ENCODE data around the gene ESR1. TPM values are rescaled to one million over a fixed set of nuclear protein-coding genes. Genes with fewer than 3 reads are reported as not detected.

Gene ESR1
- total RNA-seq, 2 donors from 2014 or later: 0.16 to 1.3 TPM

- DNase-seq (ENCODE audit: low spot score in 2 of 2) (no peak), ATAC-seq (no peak)
- H3K27ac Mint-ChIP-seq: no peak overlapping the region
- H3K9me3 Mint-ChIP-seq: no peaks in the 10 kb centered on the region
- no peaks in the 10 kb centered on the region for H3K36me3 Mint-ChIP-seq
Measured at GRCh38 chr6:152110886-152111820, 303.7 kb downstream of the ESR1 start.

GRCh38 chr6:152112491-152113261 lies 305.2 kb downstream of the ESR1 start:
- Mint-ChIP-seq H3K36me3 (no peaks in the 10 kb centered on the region), H3K9me3 (no peaks in the 10 kb centered on the region), H3K27ac (no peak overlapping the region)
- no peak for ATAC-seq
- DNase-seq (ENCODE audit: low spot score in 2 of 2): no peak

GRCh38 chr6:152117156-152118133 lies 310.0 kb downstream of the ESR1 start:
- H3K36me3 Mint-ChIP-seq: peaks cover 17 to 32% of the 10 kb centered on the region in 2 donors
- H3K9me3 Mint-ChIP-seq: peaks cover 3 to 10% of the 10 kb centered on the region in 2 donors
- no peak overlapping the region for H3K27ac Mint-ChIP-seq
- ATAC-seq (peak; percentile 28 to 30), DNase-seq (ENCODE audit: low spot score in 2 of 2) (no peak)

GRCh38 chr6:152118224-152118623 lies 310.7 kb downstream of the ESR1 start:
- H3K9me3 Mint-ChIP-seq: peaks cover 3 to 10% of the 10 kb centered on the region in 2 donors
- no peak overlapping the region for H3K27ac Mint-ChIP-seq
- no peak for ATAC-seq

GRCh38 chr6:152118678-152119077 lies 311.2 kb downstream of the ESR1 start:
- H3K36me3 Mint-ChIP-seq: peaks cover 17 to 32% of the 10 kb centered on the region in 2 donors
- no peak for DNase-seq (ENCODE audit: low spot score in 2 of 2)
- no peak for ATAC-seq
- H3K27ac Mint-ChIP-seq: no peak overlapping the region
- H3K9me3 Mint-ChIP-seq: peaks cover 3 to 10% of the 10 kb centered on the region in 2 donors

More at GRCh38 chr6:152118224-152118623, 310.7 kb downstream of the ESR1 start:
- H3K36me3 Mint-ChIP-seq: peaks cover 17 to 32% of the 10 kb centered on the region in 2 donors
- no peak for DNase-seq (ENCODE audit: low spot score in 2 of 2)

GRCh38 chr6:152119831-152120230 lies 312.3 kb downstream of the ESR1 start:
- ATAC-seq: no peak
- peaks cover 3 to 10% of the 10 kb centered on the region in 2 donors for H3K9me3 Mint-ChIP-seq
- peak overlapping the region; percentile 31 to 41 for H3K27ac Mint-ChIP-seq
- peaks cover 17 to 32% of the 10 kb centered on the region in 2 donors for H3K36me3 Mint-ChIP-seq
- no peak for DNase-seq (ENCODE audit: low spot score in 2 of 2)

GRCh38 chr6:152121910-152122309 lies 314.4 kb downstream of the ESR1 start:
- no peak for ATAC-seq
- DNase-seq (ENCODE audit: low spot score in 2 of 2): no peak
- Mint-ChIP-seq H3K27ac (no peak overlapping the region), H3K36me3 (peaks cover 17 to 32% of the 10 kb centered on the region in 2 donors), H3K9me3 (peaks cover 3 to 10% of the 10 kb centered on the region in 2 donors)

GRCh38 chr6:152122434-152122833 lies 315.0 kb downstream of the ESR1 start:
- ATAC-seq (no peak), DNase-seq (ENCODE audit: low spot score in 2 of 2) (no peak)
- Mint-ChIP-seq H3K27ac (peak overlapping the region in 1 of 2 donors; percentile 93), H3K36me3 (peaks cover 17 to 32% of the 10 kb centered on the region in 2 donors), H3K9me3 (peaks cover 3 to 10% of the 10 kb centered on the region in 2 donors)

- ATAC-seq (no peak), DNase-seq (ENCODE audit: low spot score in 2 of 2) (no peak)
- peaks cover 3 to 10% of the 10 kb centered on the region in 2 donors for H3K9me3 Mint-ChIP-seq
- H3K36me3 Mint-ChIP-seq: peaks cover 17 to 32% of the 10 kb centered on the region in 2 donors
- no peak overlapping the region for H3K27ac Mint-ChIP-seq
Measured at GRCh38 chr6:152123076-152123475, 315.6 kb downstream of the ESR1 start.

GRCh38 chr6:152124429-152125074 lies 317.1 kb downstream of the ESR1 start:
- DNase-seq (ENCODE audit: low spot score in 2 of 2) (no peak), ATAC-seq (no peak)
- Mint-ChIP-seq H3K36me3 (peaks cover 15 to 26% of the 10 kb centered on the region in 2 donors), H3K27ac (peak overlapping the region in 1 of 2 donors; percentile 44), H3K9me3 (peaks cover 0 to 2% of the 10 kb centered on the region in 2 donors)

- H3K36me3 Mint-ChIP-seq: peaks cover 12 to 17% of the 10 kb centered on the region in 2 donors
- ATAC-seq (no peak), DNase-seq (ENCODE audit: low spot score in 2 of 2) (no peak)
- no peaks in the 10 kb centered on the region for H3K9me3 Mint-ChIP-seq
- H3K27ac Mint-ChIP-seq: no peak overlapping the region
Measured at GRCh38 chr6:152127432-152128165, 320.1 kb downstream of the ESR1 start.

- H3K36me3 Mint-ChIP-seq: peaks cover 12 to 17% of the 10 kb centered on the region in 2 donors
- DNase-seq (ENCODE audit: low spot score in 2 of 2) (no peak), ATAC-seq (no peak)
- H3K9me3 Mint-ChIP-seq: no peaks in the 10 kb centered on the region
- H3K27ac Mint-ChIP-seq: peak overlapping the region; percentile 19 to 33
Measured at GRCh38 chr6:152129691-152130151, 322.2 kb downstream of the ESR1 start.

GRCh38 chr6:152130441-152130840 lies 323.0 kb downstream of the ESR1 start:
- Mint-ChIP-seq H3K27ac (peak overlapping the region; percentile 52 to 88), H3K9me3 (no peaks in the 10 kb centered on the region), H3K36me3 (peaks cover 12 to 17% of the 10 kb centered on the region in 2 donors)
- DNase-seq (ENCODE audit: low spot score in 2 of 2): no peak
- ATAC-seq: peak; percentile 43 to 47

GRCh38 chr6:152135755-152136448 lies 328.4 kb downstream of the ESR1 start:
- H3K36me3 Mint-ChIP-seq: peaks cover 0 to 28% of the 10 kb centered on the region in 2 donors
- ATAC-seq: no peak
- H3K27ac Mint-ChIP-seq: peak overlapping the region in 1 of 2 donors; percentile 18

More at GRCh38 chr6:152135755-152136448, 328.4 kb downstream of the ESR1 start:
- no peak for DNase-seq (ENCODE audit: low spot score in 2 of 2)
- H3K9me3 Mint-ChIP-seq: no peaks in the 10 kb centered on the region

All from activated naive CD4-positive, alpha-beta T cell treated with anti-CD3 and anti-CD28 coated beads, Interleukin-2, amount 50 U/mL, for 72 hours (primary cell).